ENCODE measurements around the gene TM2D1. TPM values are rescaled to one million over a fixed set of nuclear protein-coding genes. Genes with fewer than 3 reads are reported as not detected.

The TM2D1 gene
- total RNA-seq, 1 donor from 2014 or later, result 41.0 TPM

DNA sequence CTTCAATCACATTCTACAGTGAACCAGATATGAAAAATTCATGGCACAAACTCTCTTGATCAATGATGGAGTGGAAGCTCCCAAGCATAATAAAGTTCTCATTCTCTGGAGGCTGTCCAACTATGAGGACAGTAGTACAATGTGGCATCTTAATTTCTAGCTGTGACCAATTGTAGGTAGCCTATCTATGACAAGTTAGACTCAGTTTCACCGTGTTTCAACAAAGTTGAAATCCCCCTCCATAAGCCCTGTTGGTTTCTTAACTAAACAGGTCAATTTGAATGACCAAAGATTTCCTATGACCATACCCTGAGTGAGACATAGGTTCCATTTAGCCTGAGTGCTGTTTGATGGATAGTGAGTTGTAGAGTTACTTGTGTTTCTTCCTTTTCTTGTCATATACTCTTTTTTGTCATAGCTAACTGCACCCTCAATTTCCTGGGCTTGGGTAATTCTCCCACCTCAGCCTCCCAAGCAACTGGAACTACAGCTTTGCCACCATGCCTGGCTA lies 29.1 kb upstream of the TM2D1 start:
- Histone ChIP-seq H3K27me3 (no peaks in the 10 kb centered on the region), H3K9me3 (no peaks in the 10 kb centered on the region), H3K27ac (no peak overlapping the region), H3K4me3 (no peak overlapping the region), H3K4me1 (no peaks in the 10 kb centered on the region), H3K36me3 (no peaks in the 10 kb centered on the region)
- intact Hi-C loops (cut with DNase I), result no loop called here
- ATAC-seq (no peak), DNase-seq (no peak)
- TF ChIP-seq, protein P1, sequence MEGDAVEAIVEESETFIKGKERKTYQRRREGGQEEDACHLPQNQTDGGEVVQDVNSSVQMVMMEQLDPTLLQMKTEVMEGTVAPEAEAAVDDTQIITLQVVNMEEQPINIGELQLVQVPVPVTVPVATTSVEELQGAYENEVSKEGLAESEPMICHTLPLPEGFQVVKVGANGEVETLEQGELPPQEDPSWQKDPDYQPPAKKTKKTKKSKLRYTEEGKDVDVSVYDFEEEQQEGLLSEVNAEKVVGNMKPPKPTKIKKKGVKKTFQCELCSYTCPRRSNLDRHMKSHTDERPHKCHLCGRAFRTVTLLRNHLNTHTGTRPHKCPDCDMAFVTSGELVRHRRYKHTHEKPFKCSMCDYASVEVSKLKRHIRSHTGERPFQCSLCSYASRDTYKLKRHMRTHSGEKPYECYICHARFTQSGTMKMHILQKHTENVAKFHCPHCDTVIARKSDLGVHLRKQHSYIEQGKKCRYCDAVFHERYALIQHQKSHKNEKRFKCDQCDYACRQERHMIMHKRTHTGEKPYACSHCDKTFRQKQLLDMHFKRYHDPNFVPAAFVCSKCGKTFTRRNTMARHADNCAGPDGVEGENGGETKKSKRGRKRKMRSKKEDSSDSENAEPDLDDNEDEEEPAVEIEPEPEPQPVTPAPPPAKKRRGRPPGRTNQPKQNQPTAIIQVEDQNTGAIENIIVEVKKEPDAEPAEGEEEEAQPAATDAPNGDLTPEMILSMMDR (IDR thresholded peaks at IDR 0.05), result no peak

DNA sequence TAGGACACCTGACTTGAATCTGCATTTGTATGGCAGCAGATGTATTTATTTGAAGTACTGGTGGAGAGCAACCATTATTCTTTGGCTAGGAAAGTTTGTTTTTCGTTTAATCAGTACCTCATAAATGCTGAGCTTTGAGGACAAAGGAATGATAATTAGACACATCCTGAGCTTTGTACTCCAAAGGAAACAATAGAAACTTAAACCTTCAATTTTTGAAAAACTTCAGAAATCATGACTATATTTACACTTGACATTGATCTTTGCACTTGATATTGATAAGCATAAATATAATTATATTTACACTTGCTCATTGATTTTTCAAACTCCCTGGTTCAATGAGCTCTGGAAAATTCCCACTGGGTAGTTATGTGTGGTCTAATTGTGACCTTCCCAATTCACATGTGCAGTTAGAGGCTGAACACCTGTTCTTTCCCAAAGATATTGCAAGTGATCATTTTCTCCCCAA lies 28.0 kb upstream of the TM2D1 start:
- TF ChIP-seq, protein P1 (IDR thresholded peaks at IDR 0.05), result no peak
- intact Hi-C loops (cut with DNase I), result no loop called here

DNA sequence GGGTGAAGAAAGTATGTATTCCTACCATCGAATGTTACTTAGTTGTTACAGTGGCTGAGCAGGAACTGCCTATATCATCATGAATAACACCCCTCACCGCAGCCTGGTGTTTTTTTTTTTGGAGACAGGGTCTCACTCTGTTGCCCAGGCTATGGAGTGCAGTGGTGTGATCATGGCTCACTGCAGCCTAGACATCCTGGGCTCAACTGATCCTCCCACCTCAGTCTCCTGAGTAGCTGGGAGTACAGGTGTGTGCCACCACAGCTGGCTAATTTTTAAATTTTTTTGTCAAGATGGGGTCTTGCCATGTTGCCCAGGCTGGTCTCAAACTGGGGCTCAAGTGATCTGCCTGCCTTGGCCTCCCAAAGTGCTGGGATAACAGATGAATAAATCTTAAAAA lies 24.6 kb upstream of the TM2D1 start:
- no peak overlapping the region for H3K4me3 ChIP-seq
- TF ChIP-seq, protein P1 (IDR thresholded peaks at IDR 0.05), result no peak
- no peak for ATAC-seq

More for the DNA sequence above, 28.0 kb upstream of the TM2D1 start:
- Histone ChIP-seq H3K4me1 (no peaks in the 10 kb centered on the region), H3K9me3 (no peaks in the 10 kb centered on the region), H3K36me3 (no peaks in the 10 kb centered on the region), H3K4me3 (no peak overlapping the region), H3K27ac (no peak overlapping the region), H3K27me3 (no peaks in the 10 kb centered on the region)
- DNase-seq (no peak), ATAC-seq (no peak)

DNA sequence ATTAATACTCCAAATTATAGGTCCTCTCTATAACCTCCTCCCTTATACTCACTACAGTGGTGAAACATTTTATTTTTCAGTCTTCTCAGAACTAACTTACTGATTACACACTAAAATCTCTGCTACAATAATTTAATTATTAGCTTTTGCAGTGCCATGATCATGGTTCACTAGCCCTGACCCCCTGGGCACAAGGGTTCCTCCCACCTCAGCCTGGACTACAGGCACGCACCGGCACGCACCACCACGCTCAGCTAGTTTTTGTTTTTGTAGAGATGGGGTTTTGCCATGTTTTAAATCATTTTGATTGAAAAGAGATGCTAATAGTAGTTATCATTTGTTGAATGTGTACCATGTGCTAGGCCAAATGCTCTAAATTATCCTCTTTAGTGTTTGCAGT lies 23.6 kb upstream of the TM2D1 start:
- TF ChIP-seq, protein P1 (IDR thresholded peaks at IDR 0.05), result no peak
- no peak overlapping the region for H3K4me3 ChIP-seq
- H3K27me3 ChIP-seq, result no peaks in the 10 kb centered on the region
- H3K9me3 ChIP-seq, result no peaks in the 10 kb centered on the region
- intact Hi-C loops (cut with DNase I), result no loop called here
- no peak overlapping the region for H3K27ac ChIP-seq
- peaks cover 9% of the 10 kb centered on the region for H3K4me1 ChIP-seq
- no peak for ATAC-seq
- no peak for DNase-seq
- H3K36me3 ChIP-seq, result no peaks in the 10 kb centered on the region

More for the DNA sequence above, 24.6 kb upstream of the TM2D1 start:
- no peak overlapping the region for H3K27ac ChIP-seq
- no peaks in the 10 kb centered on the region for H3K9me3 ChIP-seq
- peaks cover 5% of the 10 kb centered on the region for H3K4me1 ChIP-seq
- no peak for DNase-seq
- intact Hi-C loops (cut with DNase I), result no loop called here
- no peaks in the 10 kb centered on the region for H3K27me3 ChIP-seq
- no peaks in the 10 kb centered on the region for H3K36me3 ChIP-seq

DNA sequence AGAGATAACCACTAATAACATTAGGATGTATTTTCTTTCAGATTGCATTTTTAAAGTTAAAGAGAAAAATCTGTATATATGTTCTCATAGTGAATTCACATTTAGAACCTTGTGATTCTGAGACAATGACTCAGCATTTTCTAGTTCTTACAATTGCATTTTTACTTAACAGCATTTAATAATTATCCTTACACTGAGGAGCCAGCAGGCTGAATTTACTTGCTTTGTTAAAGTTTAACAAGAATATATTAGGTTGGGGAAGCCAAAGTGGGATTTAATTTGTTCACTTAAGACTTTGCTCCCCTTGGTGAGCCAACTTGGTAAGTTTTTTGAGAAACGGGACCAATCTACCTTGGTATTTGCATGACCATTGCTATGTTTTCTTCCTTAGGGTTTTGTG lies 21.9 kb upstream of the TM2D1 start:
- Histone ChIP-seq H3K27ac (no peak overlapping the region), H3K4me1 (peaks cover 14% of the 10 kb centered on the region), H3K27me3 (no peaks in the 10 kb centered on the region), H3K9me3 (no peaks in the 10 kb centered on the region), H3K4me3 (no peak overlapping the region), H3K36me3 (no peaks in the 10 kb centered on the region)
- DNase-seq (no peak), ATAC-seq (no peak)
- TF ChIP-seq, protein P1 (IDR thresholded peaks at IDR 0.05), result no peak
- intact Hi-C loops (cut with DNase I), result no loop called here
